Lower leg skin (tissue), 3 donors: ENCODE results near the gene VGLL3.

Source experiments
- POLR2A ChIP-seq, 2 donors: fragments of 450-650 bp; IDR thresholded peaks; one replicate each; pipeline ENCODE4 v1.6.1; 2016 to 2017; ENCODE audit warnings: antibody characterized with exemption in 2 of 2, mild to moderate bottlenecking in 1 of 2, moderate library complexity in 1 of 2
- TF ChIP-seq, protein P1 (sequence below), 3 donors: fragments of 450-650 bp; IDR thresholded peaks; one replicate each; pipeline ENCODE4 v1.5.1; 2016; ENCODE audit warnings: antibody characterized with exemption in 3 of 3, mild to moderate bottlenecking in 3 of 3, moderate library complexity in 2 of 3

DNA sequence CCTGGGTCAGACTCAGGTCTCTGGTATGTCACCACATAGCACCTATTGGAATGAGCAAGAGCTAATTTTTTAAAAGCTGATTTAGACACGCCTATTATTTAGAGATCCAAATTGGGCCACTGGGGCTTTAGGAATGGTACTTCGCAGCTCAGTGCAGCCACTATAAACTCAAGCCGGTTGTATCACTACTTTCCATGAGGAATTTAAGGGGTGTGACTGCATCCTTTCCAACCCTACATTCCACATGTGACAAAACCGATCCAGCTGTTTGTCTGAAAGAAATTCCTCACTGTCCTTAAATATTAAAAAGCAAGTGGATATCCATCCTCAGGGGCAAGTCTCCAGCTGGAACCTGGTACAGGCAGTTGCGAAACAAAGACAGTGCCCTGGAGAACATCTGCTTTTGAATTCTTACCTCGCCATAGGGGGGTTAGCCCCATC, 12.8 kb downstream of the VGLL3 start:
- no peak for TF ChIP-seq POLR2A (IDR thresholded peaks at IDR 0.05)
- TF ChIP-seq, protein P1, sequence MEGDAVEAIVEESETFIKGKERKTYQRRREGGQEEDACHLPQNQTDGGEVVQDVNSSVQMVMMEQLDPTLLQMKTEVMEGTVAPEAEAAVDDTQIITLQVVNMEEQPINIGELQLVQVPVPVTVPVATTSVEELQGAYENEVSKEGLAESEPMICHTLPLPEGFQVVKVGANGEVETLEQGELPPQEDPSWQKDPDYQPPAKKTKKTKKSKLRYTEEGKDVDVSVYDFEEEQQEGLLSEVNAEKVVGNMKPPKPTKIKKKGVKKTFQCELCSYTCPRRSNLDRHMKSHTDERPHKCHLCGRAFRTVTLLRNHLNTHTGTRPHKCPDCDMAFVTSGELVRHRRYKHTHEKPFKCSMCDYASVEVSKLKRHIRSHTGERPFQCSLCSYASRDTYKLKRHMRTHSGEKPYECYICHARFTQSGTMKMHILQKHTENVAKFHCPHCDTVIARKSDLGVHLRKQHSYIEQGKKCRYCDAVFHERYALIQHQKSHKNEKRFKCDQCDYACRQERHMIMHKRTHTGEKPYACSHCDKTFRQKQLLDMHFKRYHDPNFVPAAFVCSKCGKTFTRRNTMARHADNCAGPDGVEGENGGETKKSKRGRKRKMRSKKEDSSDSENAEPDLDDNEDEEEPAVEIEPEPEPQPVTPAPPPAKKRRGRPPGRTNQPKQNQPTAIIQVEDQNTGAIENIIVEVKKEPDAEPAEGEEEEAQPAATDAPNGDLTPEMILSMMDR (IDR thresholded peaks at IDR 0.05): no peak
